MM.1S (cell line): ENCODE data around the gene RELN.

ENCODE experiments used
- CTCF ChIP-seq: fragments of 300-600 bp; sonication (generic); IDR thresholded peaks from 2 replicates; pipeline ENCODE4 v1.5.1; 2016; ENCODE audit warnings: antibody characterized with exemption, low read length, mixed read lengths
- EZH2phosphoT487 ChIP-seq: fragments of 300-600 bp; sonication (generic); IDR thresholded peaks from 2 replicates; pipeline ENCODE4 v1.6.1; 2018; ENCODE audit warnings: antibody characterized with exemption, low read length

- TF ChIP-seq CTCF (no peak), EZH2phosphoT487 (no peak)
Measured at GRCh38 chr7:103912891-103913605, 76.4 kb downstream of the RELN start.
